Progenitor cell of endocrine pancreas (in vitro differentiated cells): ENCODE data around the gene MAML3. TPM values are rescaled to one million over a fixed set of nuclear protein-coding genes. Genes with fewer than 3 reads are reported as not detected.

Experiments
- DNase-seq: peaks from one replicate; pipeline ENCODE4 v3.0.0; 2021; ENCODE audit warnings: low spot score; ENCODE audit not compliant: unreplicated experiment
- H3K27ac Mint-ChIP-seq: 2 replicates; pipeline ENCODE4 v1.8.0; 2021; ENCODE audit warnings: mild to moderate bottlenecking, moderate library complexity, mixed read lengths
- H3K27me3 Mint-ChIP-seq: 2 replicates; pipeline ENCODE4 v1.8.0; 2021; ENCODE audit warnings: mixed read lengths
- H3K36me3 Mint-ChIP-seq: 2 replicates; pipeline ENCODE4 v1.8.0; 2022; ENCODE audit warnings: mixed read lengths; ENCODE audit not compliant: insufficient read depth
- H3K4me1 Mint-ChIP-seq: 2 replicates; pipeline ENCODE4 v1.8.0; 2021; ENCODE audit warnings: low read depth, mixed read lengths
- H3K4me3 Mint-ChIP-seq: 2 replicates; pipeline ENCODE4 v1.8.0; 2021; ENCODE audit warnings: low read depth, mild to moderate bottlenecking, moderate library complexity, mixed read lengths
- H3K9me3 Mint-ChIP-seq: 2 replicates; pipeline ENCODE4 v1.8.0; 2021; ENCODE audit warnings: low read depth, mixed read lengths
- CTCF ChIP-seq: fragments of 200-600 bp; sonication (generic); IDR thresholded peaks from one replicate; pipeline ENCODE4 v1.5.0; 2021; ENCODE audit warnings: antibody characterized with exemption, mild to moderate bottlenecking; ENCODE audit not compliant: unreplicated experiment
- total RNA-seq: library from RNA; stranded (reverse); gene quantifications from 2 replicates; pipeline ENCODE4 v1.2.1, GENCODE V29; 2021

MAML3 gene
- total RNA-seq, 1 donor from 2014 or later = 48.5 TPM

GRCh38 chr4:139795527-139796314 is 358.3 kb downstream of the MAML3 start:
- Mint-ChIP-seq H3K27me3 (no peaks in the 10 kb centered on the region), H3K9me3 (peaks cover 2% of the 10 kb centered on the region), H3K36me3 (peaks cover 6% of the 10 kb centered on the region), H3K4me3 (no peak overlapping the region), H3K27ac (no peak overlapping the region), H3K4me1 (peaks cover 24% of the 10 kb centered on the region)
- TF ChIP-seq CTCF = no peak
- no peak for DNase-seq

GRCh38 chr4:139794158-139794954 is 359.6 kb downstream of the MAML3 start:
- Mint-ChIP-seq H3K27ac (no peak overlapping the region), H3K4me1 (peaks cover 12% of the 10 kb centered on the region), H3K36me3 (peaks cover 10% of the 10 kb centered on the region), H3K27me3 (no peaks in the 10 kb centered on the region), H3K9me3 (peaks cover 2% of the 10 kb centered on the region), H3K4me3 (no peak overlapping the region)
- TF ChIP-seq CTCF = no peak
- no peak for DNase-seq

- H3K9me3 Mint-ChIP-seq = peaks cover 2% of the 10 kb centered on the region
- no peak for TF ChIP-seq CTCF
- no peak for DNase-seq
- H3K4me1 Mint-ChIP-seq = peaks cover 20% of the 10 kb centered on the region
- H3K27me3 Mint-ChIP-seq = no peaks in the 10 kb centered on the region
- no peak overlapping the region for H3K4me3 Mint-ChIP-seq
- H3K27ac Mint-ChIP-seq = peak overlapping the region; percentile 13
- peaks cover 16% of the 10 kb centered on the region for H3K36me3 Mint-ChIP-seq
These were observed 362.3 kb downstream of the MAML3 start for GRCh38 chr4:139791681-139792080.

- peaks cover 34% of the 10 kb centered on the region for H3K4me1 Mint-ChIP-seq
- no peak overlapping the region for H3K4me3 Mint-ChIP-seq
- no peak overlapping the region for H3K27ac Mint-ChIP-seq
- H3K9me3 Mint-ChIP-seq = no peaks in the 10 kb centered on the region
- H3K36me3 Mint-ChIP-seq = peaks cover 16% of the 10 kb centered on the region
- TF ChIP-seq CTCF = no peak
- H3K27me3 Mint-ChIP-seq = no peaks in the 10 kb centered on the region
- DNase-seq = no peak
These were observed 363.7 kb downstream of the MAML3 start for GRCh38 chr4:139790291-139790690.

- Mint-ChIP-seq H3K36me3 (peaks cover 16% of the 10 kb centered on the region), H3K27me3 (no peaks in the 10 kb centered on the region), H3K4me1 (peaks cover 41% of the 10 kb centered on the region), H3K27ac (peak overlapping the region; percentile 27), H3K4me3 (no peak overlapping the region), H3K9me3 (no peaks in the 10 kb centered on the region)
- DNase-seq = no peak
- TF ChIP-seq CTCF = no peak
These were observed 364.8 kb downstream of the MAML3 start for GRCh38 chr4:139789096-139789654.
